BJ (cell line): ENCODE measurements around the gene OR6F1. TPM values are rescaled to one million over a fixed set of nuclear protein-coding genes. Genes with fewer than 3 reads are reported as not detected.

Experiments used
- CTCF ChIA-PET: fragments of 350-600 bp; formaldehyde crosslinking; extraction: SDS; loops from one replicate; lab custom pipeline; 2021; ENCODE audit warnings: antibody characterized with exemption, inconsistent platforms; lab: Yijun Ruan, JAX
- POLR2A ChIA-PET: fragments of 300-600 bp; sonication (Branson Sonifier 250); formaldehyde crosslinking; extraction: SDS; loops from one replicate; lab custom pipeline; 2021; ENCODE audit warnings: antibody characterized with exemption; lab: Charles Lee
- DNase-seq: peaks from one replicate; pipeline ENCODE4 v3.0.0-alpha.2; 2011; ENCODE audit warnings: low read depth
- H3K27me3 ChIP-seq: 2 replicates; pipeline ENCODE4 v1.6.0; 2011; ENCODE audit warnings: low read length; ENCODE audit not compliant: control insufficient read depth, insufficient read depth
- H3K36me3 ChIP-seq: 2 replicates; pipeline ENCODE4 v1.5.1; 2011; ENCODE audit warnings: low read length; ENCODE audit not compliant: control insufficient read depth, insufficient read depth
- H3K4me3 ChIP-seq: 2 replicates; pipeline ENCODE4 v1.5.1; 2011; ENCODE audit warnings: low read depth, mild to moderate bottlenecking, control low read depth, low read length
- CTCF ChIP-seq: IDR thresholded peaks from 2 replicates; pipeline ENCODE4 v1.5.1; 2011; ENCODE audit warnings: low read depth, mild to moderate bottlenecking, control low read depth, inconsistent platforms, low read length, moderate library complexity; ENCODE audit not compliant: insufficient read depth
- polyA plus RNA-seq: library from polyadenylated mRNA; depleted of rRNA; stranded (reverse); fragments of >200 nt; gene quantifications from 2 replicates; pipeline ENCODE4 v1.2.3, GENCODE V29; 2011; rRNA removed

Gene OR6F1
- polyA plus RNA-seq, 1 experiment, result not detected

DNA sequence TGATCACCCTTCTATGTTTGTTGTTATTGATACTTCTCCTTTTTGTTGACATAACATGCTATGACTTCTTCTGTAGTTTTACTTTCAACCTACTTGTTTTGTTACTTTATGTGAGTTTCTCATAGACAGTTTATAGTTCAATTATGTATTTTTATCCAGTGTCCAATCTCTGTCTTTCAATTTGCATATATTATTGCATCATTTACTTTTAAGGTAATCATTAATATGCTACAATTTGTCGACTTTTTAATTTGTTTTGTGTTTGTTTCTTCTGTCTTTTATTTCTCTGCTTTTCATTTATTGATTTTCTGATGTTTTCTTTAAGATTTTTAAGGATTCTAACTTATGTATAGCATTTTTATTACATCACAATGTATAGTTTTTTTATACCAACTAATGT is 47.2 kb downstream of the OR6F1 start:
- Histone ChIP-seq H3K4me3 (no peak overlapping the region), H3K27me3 (no peaks in the 10 kb centered on the region), H3K36me3 (no peaks in the 10 kb centered on the region)
- no peak for DNase-seq
- ChIA-PET CTCF (no interaction called here), POLR2A (no interaction called here)
- TF ChIP-seq CTCF, result no peak

Other genes starting within 250 kb of the OR6F1 start
- not detected in 2 replicates for gene OR2C3, start 180.2 kb downstream of the OR6F1 start, polyA plus RNA-seq
- gene GCSAML, start 167.5 kb downstream of the OR6F1 start, polyA plus RNA-seq, result not detected in 2 replicates
- not detected in 2 replicates for gene OR2G2, start 128.3 kb downstream of the OR6F1 start, polyA plus RNA-seq
- gene OR2G3, start 111.1 kb downstream of the OR6F1 start, polyA plus RNA-seq, result not detected in 2 replicates
- gene OR13G1, start 36.9 kb downstream of the OR6F1 start, polyA plus RNA-seq, result not detected in 2 replicates
- not detected in 2 replicates for gene OR14K1, start 22.0 kb upstream of the OR6F1 start, polyA plus RNA-seq
- not detected in 2 replicates for gene OR14A2, start 31.5 kb upstream of the OR6F1 start, polyA plus RNA-seq
- gene OR1C1, start 43.9 kb upstream of the OR6F1 start, polyA plus RNA-seq, result not detected in 2 replicates
- gene OR14A16, start 107.5 kb upstream of the OR6F1 start, polyA plus RNA-seq, result not detected in 2 replicates
- gene OR11L1, start 125.2 kb upstream of the OR6F1 start, polyA plus RNA-seq, result not detected in 2 replicates
- gene TRIM58, start 140.5 kb upstream of the OR6F1 start, polyA plus RNA-seq, result not detected in 2 replicates
- not detected in 2 replicates for gene OR2W3, start 178.9 kb upstream of the OR6F1 start, polyA plus RNA-seq
- gene OR2T8, start 203.6 kb upstream of the OR6F1 start, polyA plus RNA-seq, result not detected in 2 replicates
- not detected in 2 replicates for gene OR2AJ1, start 208.2 kb upstream of the OR6F1 start, polyA plus RNA-seq
- gene OR2L8, start 232.2 kb upstream of the OR6F1 start, polyA plus RNA-seq, result not detected in 2 replicates
- gene OR2AK2, start 248.6 kb upstream of the OR6F1 start, polyA plus RNA-seq, result not detected in 2 replicates